Neuronal stem cell (in vitro differentiated cells): ENCODE measurements around the gene KCNAB1.
A peak's percentile ranks its signal among the peaks of the same experiment; 100 is the strongest.
"Not testable (repeated sequence)": the region's sequence is repeated elsewhere in the genome, so short reads cannot be mapped to it uniquely, and the experiment has no call there.

Source experiments
- DNase-seq: peaks from one replicate; pipeline ENCODE4 v3.0.0-alpha.2; 2013; ENCODE audit warnings: low spot score
- H2AFZ ChIP-seq: one replicate; pipeline ENCODE4 v1.6.1; 2013; ENCODE audit warnings: mild to moderate bottlenecking, low read length, inconsistent platforms
- H2AK5ac ChIP-seq: 2 replicates; pipeline ENCODE4 v1.6.1; 2013; ENCODE audit warnings: low read depth, mild to moderate bottlenecking, inconsistent platforms, low read length, moderate library complexity, mixed read lengths
- H2BK120ac ChIP-seq: 2 replicates; pipeline ENCODE4 v1.6.1; 2013; ENCODE audit warnings: low read depth, mild to moderate bottlenecking, inconsistent platforms, low read length, moderate library complexity, mixed read lengths
- H2BK12ac ChIP-seq: one replicate; pipeline ENCODE4 v1.6.1; 2013; ENCODE audit warnings: low read length, inconsistent platforms
- H2BK15ac ChIP-seq: 2 replicates; pipeline ENCODE4 v1.6.1; 2013; ENCODE audit warnings: mild to moderate bottlenecking, low read length, inconsistent platforms, mixed read lengths
- H2BK5ac ChIP-seq: one replicate; pipeline ENCODE4 v1.6.1; 2013; ENCODE audit warnings: inconsistent platforms, mild to moderate bottlenecking, low read length, moderate library complexity
- H3K14ac ChIP-seq: one replicate; pipeline ENCODE4 v1.6.1; 2013; ENCODE audit warnings: low read length, inconsistent platforms
- H3K18ac ChIP-seq: 2 replicates; pipeline ENCODE4 v1.6.1; 2013; ENCODE audit warnings: low read length, inconsistent platforms
- H3K23ac ChIP-seq: 2 replicates; pipeline ENCODE4 v1.6.1; 2013; ENCODE audit warnings: low read depth, mild to moderate bottlenecking, mixed read lengths, low read length, inconsistent platforms; ENCODE audit not compliant: poor library complexity
- H3K27ac ChIP-seq: replicated peaks from 3 replicates; pipeline ENCODE4 v1.5.1; 2013; ENCODE audit warnings: low read length, inconsistent platforms
- H3K27me3 ChIP-seq, 3 experiments: 2 replicates each; pipeline ENCODE4 v1.6.1; 2013; ENCODE audit warnings: low read length in 3 of 3, mild to moderate bottlenecking in 2 of 3, inconsistent platforms in 1 of 3, low read depth in 1 of 3, mixed read lengths in 1 of 3, moderate library complexity in 1 of 3; ENCODE audit not compliant: control insufficient read depth in 3 of 3, insufficient read depth in 3 of 3
- H3K36me3 ChIP-seq, 2 donors: replicated peaks in 1 of 2; 2 replicates each; pipeline ENCODE4 v1.6.1; 2013; ENCODE audit warnings: low read length in 2 of 2; ENCODE audit not compliant: control insufficient read depth in 2 of 2, insufficient read depth in 2 of 2
- H3K4ac ChIP-seq: 2 replicates; pipeline ENCODE4 v1.6.1; 2013; ENCODE audit warnings: inconsistent platforms, mild to moderate bottlenecking, low read length, moderate library complexity
- H3K4me1 ChIP-seq, 2 donors: 1 replicate in 1 of 2; 2 replicates in 1 of 2; pipeline ENCODE4 v1.6.1; 2013; ENCODE audit warnings: low read length in 2 of 2, low read depth in 1 of 2; ENCODE audit not compliant: control insufficient read depth in 2 of 2, insufficient read depth in 1 of 2
- H3K4me2 ChIP-seq: one replicate; pipeline ENCODE4 v1.6.1; 2013; ENCODE audit warnings: mild to moderate bottlenecking, low read length, inconsistent platforms; ENCODE audit not compliant: insufficient read depth, poor library complexity, severe bottlenecking
- H3K4me3 ChIP-seq, 2 donors: 2 replicates each; pipeline ENCODE4 v1.5.1; 2013; ENCODE audit warnings: low read length in 2 of 2, mild to moderate bottlenecking in 2 of 2, inconsistent platforms in 1 of 2, moderate library complexity in 1 of 2
- H3K79me1 ChIP-seq: one replicate; pipeline ENCODE4 v1.6.1; 2013; ENCODE audit warnings: low read depth, mild to moderate bottlenecking, inconsistent platforms, low read length, moderate library complexity
- H3K9ac ChIP-seq: one replicate; pipeline ENCODE4 v1.6.1; 2013; ENCODE audit warnings: mild to moderate bottlenecking, low read depth, low read length, inconsistent platforms; ENCODE audit not compliant: poor library complexity
- H3K9me3 ChIP-seq, 2 donors: replicated peaks in 1 of 2; 2 replicates each; pipeline versions ENCODE3 to v1.6.1; 2013; ENCODE audit warnings: low read length in 2 of 2, mild to moderate bottlenecking in 2 of 2, inconsistent platforms in 1 of 2, low read depth in 1 of 2, mixed read lengths in 1 of 2, moderate library complexity in 1 of 2; ENCODE audit not compliant: control insufficient read depth in 2 of 2, insufficient read depth in 1 of 2
- H4K8ac ChIP-seq: one replicate; pipeline ENCODE4 v1.6.1; 2013; ENCODE audit warnings: low read depth, mild to moderate bottlenecking, inconsistent platforms, low read length, moderate library complexity
- H4K91ac ChIP-seq: one replicate; pipeline ENCODE4 v1.6.1; 2013; ENCODE audit warnings: low read length, low read depth, mild to moderate bottlenecking, inconsistent platforms; ENCODE audit not compliant: poor library complexity
- WGBS, 2 donors: extraction: QIAGEN DNeasy Blood & Tissue Kit; methylation state at CpG; one replicate each; pipeline ENCODE4 v1.1.7; 2013; ENCODE audit warnings: missing lambda C conversion rate in 2 of 2, mixed read lengths in 1 of 2; ENCODE audit not compliant: insufficient read length in 2 of 2, insufficient replicate concordance in 1 of 2; ENCODE audit errors: extremely low coverage in 2 of 2; 5-methylcytosine and 5-hydroxymethylcytosine counted together

KCNAB1 gene

GRCh38 chr3:156284637-156285036 is 164.3 kb downstream of the KCNAB1 start:
- H3K4me2 ChIP-seq, H3K4ac ChIP-seq, H2AK5ac ChIP-seq, DNase-seq, H3K36me3 ChIP-seq, H3K18ac ChIP-seq, H3K79me1 ChIP-seq, H2BK120ac ChIP-seq, H3K4me3 ChIP-seq, H2BK12ac ChIP-seq, H2BK5ac ChIP-seq, H4K91ac ChIP-seq, H3K27ac ChIP-seq, H2BK15ac ChIP-seq, H3K23ac ChIP-seq, H3K9ac ChIP-seq, H2AFZ ChIP-seq, H3K9me3 ChIP-seq, H3K14ac ChIP-seq, H3K4me1 ChIP-seq, H4K8ac ChIP-seq: not testable (repeated sequence)
- WGBS, 2 donors = no CpG with 5 or more reads among the region's 24 CpGs
- peaks cover 0 to 14% (median 0%) of the 10 kb centered on the region in 3 experiments for H3K27me3 ChIP-seq

GRCh38 chr3:156285626-156286025 is 165.2 kb downstream of the KCNAB1 start:
- Histone ChIP-seq H3K36me3 (no peaks in the 10 kb centered on the region), H2AFZ (no peak overlapping the region), H3K4me1 (no peaks in the 10 kb centered on the region), H3K9me3 (no peaks in the 10 kb centered on the region), H3K14ac (no peak overlapping the region), H3K4ac (no peak overlapping the region), H4K91ac (no peak overlapping the region), H3K27ac (no peak overlapping the region), H3K4me2 (no peak overlapping the region), H3K27me3 (peaks cover 0 to 24% (median 9%) of the 10 kb centered on the region in 3 experiments), H3K79me1 (no peaks in the 10 kb centered on the region), H3K23ac (no peak overlapping the region), H3K18ac (no peak overlapping the region), H2AK5ac (no peak overlapping the region), H2BK15ac (no peak overlapping the region), H3K9ac (no peak overlapping the region), H4K8ac (no peak overlapping the region), H2BK120ac (no peak overlapping the region), H2BK5ac (no peak overlapping the region), H2BK12ac (no peak overlapping the region), H3K4me3 (no peak overlapping the region)
- no CpG with 5 or more reads among the region's 2 CpGs for WGBS, 2 donors
- no peak for DNase-seq

- H3K9ac ChIP-seq = peak overlapping the region; percentile 74
- peaks cover 0 to 2% of the 10 kb centered on the region in 2 donors for H3K4me1 ChIP-seq
- no peak overlapping the region for H2BK120ac ChIP-seq
- no peaks in the 10 kb centered on the region for H3K36me3 ChIP-seq
- H2BK15ac ChIP-seq = no peak overlapping the region
- H2BK12ac ChIP-seq = no peak overlapping the region
- no peak overlapping the region for H2BK5ac ChIP-seq
- H3K27me3 ChIP-seq = peaks cover 4 to 69% (median 30%) of the 10 kb centered on the region in 3 experiments
- no peak overlapping the region for H4K91ac ChIP-seq
- peak overlapping the region in 1 of 2 donors; percentile 76 for H3K4me3 ChIP-seq
- H3K4me2 ChIP-seq = peak overlapping the region; percentile 99
- H3K9me3 ChIP-seq = no peaks in the 10 kb centered on the region
- H2AFZ ChIP-seq = peak overlapping the region; percentile 77
- no peak overlapping the region for H2AK5ac ChIP-seq
- WGBS, 2 donors = no CpG with 5 or more reads among the region's 11 CpGs
- no peak overlapping the region for H3K27ac ChIP-seq
- no peak for DNase-seq
- H3K23ac ChIP-seq = peak overlapping the region; percentile 47
- peak overlapping the region; percentile 60 for H3K18ac ChIP-seq
- H3K79me1 ChIP-seq = no peaks in the 10 kb centered on the region
- peak overlapping the region; percentile 78 for H3K14ac ChIP-seq
- H4K8ac ChIP-seq = no peak overlapping the region
- H3K4ac ChIP-seq = no peak overlapping the region
Observed at GRCh38 chr3:156290924-156291271, 170.5 kb downstream of the KCNAB1 start.

- Histone ChIP-seq H3K4ac (no peak overlapping the region), H3K9ac (peak overlapping the region; percentile 74), H2BK5ac (no peak overlapping the region), H3K27me3 (peaks cover 4 to 69% (median 30%) of the 10 kb centered on the region in 3 experiments), H2BK12ac (no peak overlapping the region), H4K8ac (no peak overlapping the region), H3K4me1 (peaks cover 0 to 2% of the 10 kb centered on the region in 2 donors), H3K36me3 (no peaks in the 10 kb centered on the region), H3K9me3 (no peaks in the 10 kb centered on the region), H3K27ac (no peak overlapping the region), H3K23ac (peak overlapping the region; percentile 47), H3K4me3 (peak overlapping the region in 1 of 2 donors; percentile 76), H3K18ac (peak overlapping the region; percentile 67), H4K91ac (no peak overlapping the region), H2BK15ac (no peak overlapping the region), H2AFZ (peak overlapping the region; percentile 77), H3K79me1 (no peaks in the 10 kb centered on the region), H3K4me2 (peak overlapping the region; percentile 99), H2AK5ac (no peak overlapping the region), H2BK120ac (peak overlapping the region; percentile 16), H3K14ac (peak overlapping the region; percentile 78)
- DNase-seq = peak; percentile 32
- no CpG with 5 or more reads among the region's 51 CpGs for WGBS, 2 donors
Observed at GRCh38 chr3:156291272-156292123, 171.1 kb downstream of the KCNAB1 start.
